Right atrium auricular region (tissue), 2 donors: ENCODE results near the gene WDR5. TPM values are rescaled to one million over a fixed set of nuclear protein-coding genes. Genes with fewer than 3 reads are reported as not detected.

ENCODE experiments used
- DNase-seq: peaks from one replicate; pipeline ENCODE4 v3.0.0-alpha.2; 2019; ENCODE audit warnings: low spot score
- H3K27ac ChIP-seq, 2 donors: fragments of 200-600 bp; sonication (generic); 1 replicate in 1 of 2; 2 replicates in 1 of 2; pipeline ENCODE4 v1.5.1; 2016 to 2019
- H3K27me3 ChIP-seq, 2 donors: fragments of 200-600 bp; sonication (generic); one replicate each; pipeline versions ENCODE4 v1.5.1 to v1.6.0; 2017 to 2019
- H3K36me3 ChIP-seq: fragments of 200-600 bp; sonication (generic); one replicate; pipeline ENCODE4 v1.5.1; 2016
- H3K4me1 ChIP-seq, 2 donors: fragments of 200-600 bp; sonication (generic); one replicate each; pipeline versions ENCODE4 v1.5.1 to v1.6.0; 2017 to 2019
- H3K4me3 ChIP-seq, 2 donors: fragments of 200-600 bp; sonication (generic); 1 replicate in 1 of 2; 2 replicates in 1 of 2; pipeline ENCODE4 v1.5.1; 2017 to 2019; ENCODE audit warnings: mild to moderate bottlenecking in 1 of 2, moderate library complexity in 1 of 2
- H3K9me3 ChIP-seq, 2 donors: fragments of 200-600 bp; sonication (generic); one replicate each; pipeline ENCODE4 v1.5.1; 2019
- CTCF ChIP-seq, 2 donors: fragments of 200-600 bp; sonication (generic); IDR thresholded peaks; one replicate each; pipeline ENCODE4 v1.5.1; 2019; ENCODE audit warnings: antibody characterized with exemption in 2 of 2
- total RNA-seq, 2 donors: library from RNA; depleted of rRNA; stranded (reverse); fragments of >200 nt; gene quantifications; one replicate each; pipeline ENCODE4 v1.1.0, GENCODE V29; 2016

Gene WDR5
- total RNA-seq, 2 donors from 2014 or later = 14.1 to 17.5 TPM

- TF ChIP-seq CTCF (IDR thresholded peaks at IDR 0.05) = no peak
- no peak overlapping the region for H3K4me3 ChIP-seq
- no peak for DNase-seq
- peaks cover 0 to 34% of the 10 kb centered on the region in 2 donors for H3K4me1 ChIP-seq
- no peaks in the 10 kb centered on the region for H3K36me3 ChIP-seq
- no peak overlapping the region for H3K27ac ChIP-seq
- H3K9me3 ChIP-seq = no peaks in the 10 kb centered on the region
- H3K27me3 ChIP-seq = no peaks in the 10 kb centered on the region
These were observed 43.1 kb downstream of the WDR5 start for GRCh38 chr9:134178768-134179551.

GRCh38 chr9:134179595-134179917, 43.7 kb downstream of the WDR5 start:
- H3K4me1 ChIP-seq = peaks cover 0 to 34% of the 10 kb centered on the region in 2 donors
- H3K4me3 ChIP-seq = no peak overlapping the region
- H3K27me3 ChIP-seq = no peaks in the 10 kb centered on the region
- DNase-seq = no peak
- H3K9me3 ChIP-seq = no peaks in the 10 kb centered on the region
- no peak overlapping the region for H3K27ac ChIP-seq
- no peaks in the 10 kb centered on the region for H3K36me3 ChIP-seq
- TF ChIP-seq CTCF (IDR thresholded peaks at IDR 0.05) = no peak

- Histone ChIP-seq H3K4me1 (peaks cover 0 to 29% of the 10 kb centered on the region in 2 donors), H3K9me3 (no peaks in the 10 kb centered on the region), H3K27me3 (no peaks in the 10 kb centered on the region), H3K4me3 (no peak overlapping the region), H3K27ac (no peak overlapping the region), H3K36me3 (no peaks in the 10 kb centered on the region)
- no peak for TF ChIP-seq CTCF (IDR thresholded peaks at IDR 0.05)
- no peak for DNase-seq
These were observed 44.3 kb downstream of the WDR5 start for GRCh38 chr9:134179918-134180785.

- no peaks in the 10 kb centered on the region for H3K9me3 ChIP-seq
- no peak overlapping the region for H3K27ac ChIP-seq
- no peak overlapping the region for H3K4me3 ChIP-seq
- peaks cover 0 to 21% of the 10 kb centered on the region in 2 donors for H3K4me1 ChIP-seq
- no peaks in the 10 kb centered on the region for H3K36me3 ChIP-seq
- H3K27me3 ChIP-seq = no peaks in the 10 kb centered on the region
- no peak for DNase-seq
- TF ChIP-seq CTCF (IDR thresholded peaks at IDR 0.05) = no peak
These were observed 45.1 kb downstream of the WDR5 start for GRCh38 chr9:134180786-134181647.

GRCh38 chr9:134181648-134182034, 45.8 kb downstream of the WDR5 start:
- Histone ChIP-seq H3K4me3 (no peak overlapping the region), H3K27ac (no peak overlapping the region), H3K9me3 (no peaks in the 10 kb centered on the region), H3K4me1 (peaks cover 0 to 15% of the 10 kb centered on the region in 2 donors), H3K27me3 (no peaks in the 10 kb centered on the region), H3K36me3 (no peaks in the 10 kb centered on the region)
- DNase-seq = no peak
- TF ChIP-seq CTCF (IDR thresholded peaks at IDR 0.05) = no peak
